CD8-positive, alpha-beta memory T cell (primary cell): Measurements from ENCODE around the gene NEXN. TPM values are rescaled to one million over a fixed set of nuclear protein-coding genes. Genes with fewer than 3 reads are reported as not detected.
A peak's percentile ranks its signal among the peaks of the same experiment; 100 is the strongest.

Experiments
- CTCF ChIA-PET: fragments of 350-600 bp; sonication (Branson Sonifier 250); formaldehyde crosslinking; loops from one replicate; lab custom pipeline; 2021; ENCODE audit warnings: antibody characterized with exemption; lab: Charles Lee
- POLR2A ChIA-PET: fragments of 350-600 bp; sonication (Branson Sonifier 250); formaldehyde crosslinking; loops from one replicate; lab custom pipeline; 2021; ENCODE audit warnings: antibody characterized with exemption; lab: Charles Lee
- DNase-seq, 5 donors: peaks; one replicate each; pipeline versions ENCODE4 v3.0.0 to v3.0.0-alpha.2; 2020 to 2022; ENCODE audit warnings: mixed read lengths in 1 of 5
- H3K27ac ChIP-seq: one replicate; pipeline ENCODE4 v1.7.0; 2013; ENCODE audit warnings: low read depth, mild to moderate bottlenecking, low read length, moderate library complexity
- H3K27me3 ChIP-seq: 2 replicates; pipeline ENCODE4 v1.7.0; 2013; ENCODE audit warnings: low read length, mild to moderate bottlenecking; ENCODE audit not compliant: insufficient read depth, poor library complexity, severe bottlenecking
- H3K36me3 ChIP-seq: 2 replicates; pipeline ENCODE4 v1.7.0; 2013; ENCODE audit warnings: mild to moderate bottlenecking, low read length, moderate library complexity; ENCODE audit not compliant: insufficient read depth
- H3K4me1 ChIP-seq: 2 replicates; pipeline ENCODE4 v1.7.0; 2013; ENCODE audit warnings: mild to moderate bottlenecking, low read length, moderate library complexity; ENCODE audit not compliant: insufficient read depth
- H3K4me3 ChIP-seq: 2 replicates; pipeline ENCODE4 v1.7.0; 2013; ENCODE audit warnings: mild to moderate bottlenecking, low read length
- H3K9me3 ChIP-seq: 2 replicates; pipeline ENCODE4 v1.7.0; 2013; ENCODE audit warnings: mild to moderate bottlenecking, low read length
- H3K27ac Mint-ChIP-seq, 8 donors: one replicate each; pipeline ENCODE4 v1.8.0; 2020 to 2021; ENCODE audit warnings: mixed read lengths in 8 of 8, mild to moderate bottlenecking in 6 of 8, inconsistent platforms in 3 of 8, moderate library complexity in 3 of 8
- H3K27me3 Mint-ChIP-seq, 2 donors: one replicate each; pipeline ENCODE4 v1.8.0; 2020 to 2021; ENCODE audit warnings: mixed read lengths in 2 of 2, mild to moderate bottlenecking in 1 of 2, moderate library complexity in 1 of 2
- H3K36me3 Mint-ChIP-seq, 3 donors: one replicate each; pipeline ENCODE4 v1.8.0; 2020 to 2021; ENCODE audit warnings: mixed read lengths in 3 of 3, inconsistent platforms in 1 of 3, mild to moderate bottlenecking in 1 of 3
- H3K4me1 Mint-ChIP-seq, 3 donors: one replicate each; pipeline ENCODE4 v1.8.0; 2020 to 2021; ENCODE audit warnings: mixed read lengths in 3 of 3, inconsistent platforms in 1 of 3, mild to moderate bottlenecking in 1 of 3
- H3K4me3 Mint-ChIP-seq, 7 donors: one replicate each; pipeline ENCODE4 v1.8.0; 2020 to 2021; ENCODE audit warnings: mixed read lengths in 7 of 7, mild to moderate bottlenecking in 6 of 7, moderate library complexity in 4 of 7, inconsistent platforms in 2 of 7
- H3K9me3 Mint-ChIP-seq, 5 donors: one replicate each; pipeline ENCODE4 v1.8.0; 2020 to 2022; ENCODE audit warnings: mixed read lengths in 5 of 5, mild to moderate bottlenecking in 3 of 5, moderate library complexity in 2 of 5, inconsistent platforms in 1 of 5
- polyA plus RNA-seq: library from polyadenylated mRNA; unstranded; fragments of 300-500 nt; fragmentation: Illumina TruSeq; gene quantifications from one replicate; pipeline ENCODE4 v1.2.3, GENCODE V29; 2021
- total RNA-seq, 2 experiments: library from RNA; stranded (reverse); gene quantifications; one replicate each; pipeline ENCODE4 v1.2.3, GENCODE V29; 2021

Gene NEXN
- total and polyA plus RNA-seq, 3 experiments from 2014 or later = 0.09 to 0.84 (median 0.42) TPM

DNA sequence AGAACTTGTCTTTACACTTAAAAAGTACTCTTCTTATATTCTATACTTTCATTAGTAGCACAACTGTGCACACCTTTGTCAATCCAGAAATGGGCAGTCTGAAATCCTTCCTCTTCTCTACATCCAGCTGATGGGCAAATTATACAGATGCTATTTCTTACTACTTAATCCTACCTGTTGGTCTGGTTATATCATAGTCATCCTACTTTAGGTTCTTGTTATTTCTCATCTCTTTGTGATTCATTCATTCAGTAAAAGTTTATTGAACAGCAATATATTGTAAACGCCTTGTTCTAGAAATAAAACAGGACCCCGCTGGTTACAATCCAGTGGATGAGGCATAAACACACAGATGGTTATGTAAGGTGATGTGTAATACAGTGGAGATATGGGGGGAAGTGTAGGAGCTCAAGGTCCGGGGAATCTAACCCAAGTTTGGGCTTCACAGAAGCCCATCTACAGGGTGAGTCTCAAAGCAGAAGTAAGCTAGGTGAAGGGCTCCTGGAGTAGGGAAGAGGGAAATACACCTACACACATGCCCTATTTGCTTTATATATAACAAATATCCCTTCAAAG, 102.3 kb downstream of the NEXN start:
- H3K27ac Mint-ChIP-seq = peak overlapping the region in 1 of 8 donors; percentile 13

DNA sequence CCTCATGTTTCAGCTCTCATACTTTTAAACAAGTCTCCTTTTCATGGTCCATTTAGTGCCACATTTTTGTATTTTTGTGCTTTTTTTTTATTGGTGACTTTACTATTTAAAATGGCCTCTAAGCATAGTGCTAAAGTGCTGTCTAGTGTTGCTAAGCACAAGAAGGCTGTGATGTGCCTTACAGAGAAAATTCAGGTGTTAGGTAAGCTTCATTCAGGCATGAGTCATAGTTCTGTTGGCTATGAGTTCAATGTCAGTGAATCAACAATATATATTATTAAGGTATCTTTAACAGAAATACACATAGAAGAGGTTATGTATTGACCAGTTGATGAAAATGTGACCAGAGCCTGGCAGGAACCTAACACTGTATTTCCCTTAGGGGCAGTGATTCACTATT, 103.2 kb downstream of the NEXN start:
- Mint-ChIP-seq H3K4me1 (peaks cover 8 to 16% (median 14%) of the 10 kb centered on the region in 3 donors), H3K27ac (no peak overlapping the region), H3K36me3 (peaks cover 0 to 14% (median 0%) of the 10 kb centered on the region in 3 donors), H3K4me3 (no peak overlapping the region), H3K9me3 (no peaks in the 10 kb centered on the region), H3K27me3 (no peaks in the 10 kb centered on the region)
- H3K4me3 ChIP-seq = no peak overlapping the region
- no peaks in the 10 kb centered on the region for H3K4me1 ChIP-seq
- H3K27me3 ChIP-seq = no peaks in the 10 kb centered on the region
- ChIA-PET POLR2A (no interaction called here), CTCF (no interaction called here)
- H3K36me3 ChIP-seq = no peaks in the 10 kb centered on the region
- DNase-seq = no peak
- no peak overlapping the region for H3K27ac ChIP-seq
- H3K9me3 ChIP-seq = no peaks in the 10 kb centered on the region

More for the DNA sequence above, 102.3 kb downstream of the NEXN start:
- H3K9me3 Mint-ChIP-seq = no peaks in the 10 kb centered on the region
- no peaks in the 10 kb centered on the region for H3K36me3 ChIP-seq
- no peak for DNase-seq
- H3K36me3 Mint-ChIP-seq = peaks cover 0 to 13% (median 0%) of the 10 kb centered on the region in 3 donors
- POLR2A ChIA-PET = no interaction called here
- no peak overlapping the region for H3K27ac ChIP-seq
- no peak overlapping the region for H3K4me3 Mint-ChIP-seq
- H3K4me3 ChIP-seq = no peak overlapping the region
- H3K4me1 ChIP-seq = no peaks in the 10 kb centered on the region
- H3K9me3 ChIP-seq = no peaks in the 10 kb centered on the region
- H3K4me1 Mint-ChIP-seq = peaks cover 11 to 21% (median 19%) of the 10 kb centered on the region in 3 donors
- H3K27me3 Mint-ChIP-seq = no peaks in the 10 kb centered on the region
- CTCF ChIA-PET = interaction anchor here (1.7 kb wide), 1 partner anchor 12 kb away, joined by 6 read pairs; the partner anchor contains the start of gene FUBP1
- H3K27me3 ChIP-seq = no peaks in the 10 kb centered on the region

Other genes starting within 250 kb of the NEXN start
- gene ZZZ3, start 206.0 kb upstream of the NEXN start, total RNA-seq = 10 to 100 TPM; 58.3 to 60.2 TPM
- gene ZZZ3, start 206.0 kb upstream of the NEXN start, polyA plus RNA-seq = 42.7 TPM
- gene USP33, start 128.8 kb upstream of the NEXN start, total RNA-seq = 10 to 100 TPM; 41.8 to 43.1 TPM
- 38.9 TPM for gene USP33, start 128.8 kb upstream of the NEXN start, polyA plus RNA-seq
- gene MIGA1, start 109.0 kb upstream of the NEXN start, total RNA-seq = 10 to 100 TPM; 10.2 to 11.7 TPM
- gene MIGA1, start 109.0 kb upstream of the NEXN start, polyA plus RNA-seq = 6.9 TPM
- 100 to 1,000 TPM; 215 to 217 TPM for gene FUBP1, start 90.4 kb downstream of the NEXN start, total RNA-seq
- 54.6 TPM for gene FUBP1, start 90.4 kb downstream of the NEXN start, polyA plus RNA-seq
- gene DNAJB4, start 116.3 kb downstream of the NEXN start, total RNA-seq = 10 to 100 TPM in 1 of 2 experiments, 1 to 10 TPM in 1; 8.1 to 10.6 TPM
- 5.3 TPM for gene DNAJB4, start 116.3 kb downstream of the NEXN start, polyA plus RNA-seq
- under 1 TPM; 0.24 to 0.35 TPM for gene GIPC2, start 157.3 kb downstream of the NEXN start, total RNA-seq
- gene GIPC2, start 157.3 kb downstream of the NEXN start, polyA plus RNA-seq = 0.40 TPM